Left colon (tissue), 2 donors: ENCODE data around the gene PLB1. TPM values are rescaled to one million over a fixed set of nuclear protein-coding genes. Genes with fewer than 3 reads are reported as not detected.
A peak's percentile ranks its signal among the peaks of the same experiment; 100 is the strongest.

Experiments used
- ATAC-seq: fragments of 200-7000 bp; cut with Tn5 transposase; one replicate; pipeline ENCODE4 v1.9.1; 2020; ENCODE audit warnings: mild to moderate bottlenecking, moderate library complexity
- DNase-seq, 2 donors: peaks; one replicate each; pipeline ENCODE4 v3.0.0-alpha.2; 2020
- intact Hi-C, 2 donors: fragments of 100-400 bp; cut with DNase I in 1 of 2; cut with micrococcal nuclease in 1 of 2; formaldehyde crosslinking; loops; one replicate each; pipeline versions ENCODE4 v1.11.2 to v1.14.0; 2022; cut with DNase I, micrococcal nuclease
- total RNA-seq, 2 donors: library from RNA; stranded (reverse); fragmentation: NEBNext Ultra II Directional; extraction: Animal tissue kit (Norgen Biotek cat#: 25700); gene quantifications; one replicate each; pipeline ENCODE4 v1.2.1, GENCODE V29; 2021
- donor health status: DM: no; HTN: no; CAD: no.
- donor health status: DM: yes; HTN: yes; CAD: no.

The PLB1 gene
- total RNA-seq, 2 donors from 2014 or later: 0.98 to 4.2 TPM

- intact Hi-C loops: loop anchor here in 1 of 2 donors (10.0 kb wide), 1 partner anchor 187 kb away; no protein-coding TSS in a partner anchor
- ATAC-seq: no peak
These were observed 82.2 kb downstream of the PLB1 start for GRCh38 chr2:28577791-28578680.

DNA sequence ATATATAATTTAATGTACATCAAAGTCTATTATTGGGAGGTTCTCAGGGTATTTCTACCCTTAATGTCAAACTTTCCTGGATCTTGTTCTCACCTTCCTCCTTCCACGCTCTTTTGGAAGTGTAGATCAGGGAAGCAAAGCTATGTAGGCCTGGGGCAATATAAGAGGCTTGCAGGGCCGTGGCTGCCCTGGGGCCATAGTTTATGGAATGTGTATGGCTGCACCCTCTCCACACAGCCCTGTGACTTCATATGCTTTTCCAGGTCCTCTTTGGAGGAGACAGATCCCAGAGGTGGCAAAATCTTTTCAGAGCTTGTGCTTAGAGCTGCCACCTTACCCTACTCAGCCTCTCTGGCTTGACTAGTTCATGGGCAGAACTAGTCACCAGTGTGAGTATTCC lies 82.9 kb downstream of the PLB1 start:
- ATAC-seq (no peak), DNase-seq (no peak)
- intact Hi-C loops: loop anchor here in 1 of 2 donors (10.0 kb wide), 1 partner anchor 186 kb away; no protein-coding TSS in a partner anchor

More at GRCh38 chr2:28577791-28578680, 82.2 kb downstream of the PLB1 start:
- no peak for DNase-seq

- intact Hi-C loops: loop anchor here in 1 of 2 donors (10.0 kb wide), 1 partner anchor 185 kb away; no protein-coding TSS in a partner anchor
These were observed 83.7 kb downstream of the PLB1 start for GRCh38 chr2:28579606-28580005.

DNA sequence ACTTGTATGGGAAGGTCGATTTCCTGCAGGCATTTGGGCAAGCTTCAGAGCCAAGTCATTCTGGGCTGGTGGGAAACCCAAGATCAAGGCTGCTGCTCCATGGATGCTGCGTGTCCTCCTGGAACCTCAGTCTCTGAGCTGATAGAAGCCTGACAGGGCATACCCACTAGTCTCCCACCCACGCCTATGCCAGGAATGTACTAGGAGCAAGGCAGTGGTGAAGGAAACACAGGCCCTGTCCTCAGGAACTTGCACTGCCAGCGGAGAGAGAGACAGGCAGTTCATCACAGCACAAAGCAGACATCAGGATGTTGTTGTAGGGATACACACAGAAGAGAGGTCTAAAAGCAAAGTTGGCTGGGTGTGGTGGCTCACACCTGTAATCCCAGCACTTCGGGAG lies 84.2 kb downstream of the PLB1 start:
- intact Hi-C loops: no loop called here
- DNase-seq (no peak), ATAC-seq (no peak)

More at GRCh38 chr2:28579606-28580005, 83.7 kb downstream of the PLB1 start:
- DNase-seq: no peak
- no peak for ATAC-seq

DNA sequence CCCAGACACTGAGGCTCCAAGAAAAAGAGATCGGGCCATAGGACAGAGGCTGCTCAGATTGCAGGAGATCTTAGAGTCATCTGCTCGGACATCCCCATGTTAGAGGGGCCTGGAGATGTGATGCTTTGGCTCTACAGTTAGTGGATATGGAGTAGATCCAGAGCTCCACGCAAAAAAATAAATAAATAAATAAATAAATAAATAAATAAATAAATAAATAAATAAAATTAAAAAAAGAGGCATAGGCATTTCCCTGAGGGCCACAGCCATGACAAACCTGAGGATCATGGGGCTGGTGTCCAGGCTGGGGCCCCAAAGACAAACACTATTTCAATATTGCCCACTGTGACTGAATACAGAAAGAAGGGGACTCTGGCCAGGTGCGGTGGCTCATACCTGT lies 85.5 kb downstream of the PLB1 start:
- DNase-seq (no peak), ATAC-seq (no peak)
- intact Hi-C loops: no loop called here

DNA sequence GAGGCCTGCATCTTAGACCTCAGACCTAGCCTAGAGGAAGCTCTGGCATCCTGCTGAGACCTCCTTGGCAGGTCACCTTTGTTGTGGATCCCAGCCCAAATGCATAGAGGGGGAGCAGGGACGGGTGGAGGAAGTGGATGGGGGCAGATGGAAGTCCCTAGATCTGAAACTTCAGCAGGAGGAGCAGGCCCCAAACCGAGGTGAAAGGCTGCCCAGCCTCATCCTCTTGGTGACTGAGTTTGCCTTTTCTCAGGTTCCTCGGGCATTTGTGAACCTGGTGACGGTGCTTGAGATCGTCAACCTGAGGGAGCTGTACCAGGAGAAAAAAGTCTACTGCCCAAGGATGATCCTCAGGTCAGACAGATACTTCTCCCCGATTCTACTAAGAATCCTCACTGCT lies 86.3 kb downstream of the PLB1 start:
- intact Hi-C loops: no loop called here
- DNase-seq (no peak), ATAC-seq (no peak)

- DNase-seq (no peak), ATAC-seq (no peak)
- intact Hi-C loops: no loop called here
These were observed 86.7 kb downstream of the PLB1 start for GRCh38 chr2:28582595-28582994.

- intact Hi-C loops: no loop called here
- peak; percentile 23 for ATAC-seq
- DNase-seq: peak in 1 of 2 donors; percentile 64
These were observed 88.2 kb downstream of the PLB1 start for GRCh38 chr2:28583899-28584553.

- no peak for DNase-seq
- ATAC-seq: no peak
- intact Hi-C loops: no loop called here
These were observed 91.0 kb downstream of the PLB1 start for GRCh38 chr2:28586867-28587266.

DNA sequence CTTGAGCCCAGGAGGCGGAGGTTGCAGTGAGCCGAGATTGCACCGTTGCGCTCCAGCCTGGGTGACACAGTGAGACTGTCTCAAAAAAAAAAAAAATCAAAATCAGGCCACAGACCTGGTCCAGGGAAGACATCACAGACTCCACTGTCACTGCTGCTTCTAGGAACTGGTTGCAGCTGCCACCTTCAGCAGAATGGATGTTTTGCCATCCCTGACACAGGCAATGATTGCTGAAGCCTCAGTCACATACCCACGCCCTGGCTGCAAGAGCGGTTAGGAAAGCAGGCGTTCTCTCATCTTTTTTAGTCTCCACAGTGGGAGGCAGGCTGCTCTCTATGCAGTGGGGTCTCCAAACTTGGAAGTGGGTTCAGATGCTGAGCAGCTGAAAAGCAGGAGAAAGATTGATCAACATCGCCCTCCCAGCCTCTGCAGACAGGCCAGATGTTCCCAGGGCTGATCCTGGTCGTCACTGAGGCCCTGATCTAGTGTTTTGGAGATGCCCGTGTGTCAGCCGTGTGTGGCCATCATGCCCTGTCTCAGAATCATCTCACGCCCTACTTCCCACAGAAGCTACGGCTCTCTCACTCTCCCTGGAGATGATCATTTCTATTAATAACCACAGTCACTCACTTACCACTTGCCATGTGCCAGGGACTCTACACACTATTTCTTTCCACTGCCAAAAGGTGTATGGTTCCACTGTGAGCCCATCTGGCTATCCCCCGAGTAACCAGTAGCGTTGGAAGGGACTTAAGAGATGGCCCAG lies 91.8 kb downstream of the PLB1 start:
- DNase-seq (no peak), ATAC-seq (no peak)
- intact Hi-C loops: no loop called here

DNA sequence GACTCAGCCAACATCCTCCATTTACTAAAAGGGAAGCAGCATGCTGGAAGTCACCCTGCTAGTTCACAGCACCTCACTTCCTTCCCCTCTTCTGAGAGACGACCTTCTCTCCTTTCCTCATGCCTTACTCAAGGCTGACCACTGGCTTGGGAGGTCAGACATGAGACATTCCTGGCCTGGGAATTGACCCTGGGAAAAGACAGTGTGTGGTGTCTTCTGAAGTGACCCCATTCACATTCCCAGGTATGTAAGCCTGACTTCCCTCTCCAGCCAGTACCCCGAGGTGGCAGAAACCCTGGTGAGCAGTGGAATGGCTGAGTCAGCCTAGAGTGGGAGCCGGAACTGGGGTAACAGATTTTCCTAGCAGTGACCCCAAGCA lies 92.4 kb downstream of the PLB1 start:
- intact Hi-C loops: no loop called here
- ATAC-seq: no peak
- no peak for DNase-seq

DNA sequence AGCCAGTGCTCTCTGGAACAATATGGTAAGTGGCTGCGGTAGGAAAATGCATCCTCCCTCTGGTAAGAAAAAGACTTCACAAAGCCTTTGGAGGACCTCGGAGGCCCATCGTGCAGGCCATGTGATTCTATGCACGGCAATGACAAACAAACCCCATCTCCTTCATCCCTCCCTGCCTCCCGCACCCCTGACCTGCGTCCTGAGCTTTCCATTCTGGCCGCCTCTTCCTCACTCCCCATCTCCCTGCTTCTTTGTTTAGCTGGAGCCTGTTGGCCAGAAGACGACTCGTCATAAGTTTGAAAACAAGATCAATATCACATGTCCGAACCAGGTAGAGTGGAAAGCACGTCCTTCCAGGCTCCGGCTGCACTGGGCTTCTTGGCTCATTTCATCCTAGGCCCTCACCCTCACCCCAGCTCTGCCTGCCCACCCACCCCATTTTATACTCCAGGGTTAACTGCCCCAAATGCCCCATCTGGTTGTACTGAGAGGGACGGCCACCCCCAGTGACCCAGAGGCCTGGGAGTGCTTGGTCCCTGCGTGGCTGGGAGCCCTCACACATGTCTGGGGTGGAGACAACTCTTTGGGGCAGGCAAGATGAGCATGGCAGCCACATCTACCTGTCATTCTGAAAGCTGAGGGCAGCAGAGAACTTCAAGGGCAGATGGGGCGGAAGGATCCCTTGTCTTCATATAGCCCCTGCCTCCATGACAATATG lies 94.0 kb downstream of the PLB1 start:
- ATAC-seq: no peak
- intact Hi-C loops: loop anchor here in 1 of 2 donors (10.0 kb wide), 1 partner anchor 165 kb away; the partner anchor contains the start of gene PPP1CB

DNA sequence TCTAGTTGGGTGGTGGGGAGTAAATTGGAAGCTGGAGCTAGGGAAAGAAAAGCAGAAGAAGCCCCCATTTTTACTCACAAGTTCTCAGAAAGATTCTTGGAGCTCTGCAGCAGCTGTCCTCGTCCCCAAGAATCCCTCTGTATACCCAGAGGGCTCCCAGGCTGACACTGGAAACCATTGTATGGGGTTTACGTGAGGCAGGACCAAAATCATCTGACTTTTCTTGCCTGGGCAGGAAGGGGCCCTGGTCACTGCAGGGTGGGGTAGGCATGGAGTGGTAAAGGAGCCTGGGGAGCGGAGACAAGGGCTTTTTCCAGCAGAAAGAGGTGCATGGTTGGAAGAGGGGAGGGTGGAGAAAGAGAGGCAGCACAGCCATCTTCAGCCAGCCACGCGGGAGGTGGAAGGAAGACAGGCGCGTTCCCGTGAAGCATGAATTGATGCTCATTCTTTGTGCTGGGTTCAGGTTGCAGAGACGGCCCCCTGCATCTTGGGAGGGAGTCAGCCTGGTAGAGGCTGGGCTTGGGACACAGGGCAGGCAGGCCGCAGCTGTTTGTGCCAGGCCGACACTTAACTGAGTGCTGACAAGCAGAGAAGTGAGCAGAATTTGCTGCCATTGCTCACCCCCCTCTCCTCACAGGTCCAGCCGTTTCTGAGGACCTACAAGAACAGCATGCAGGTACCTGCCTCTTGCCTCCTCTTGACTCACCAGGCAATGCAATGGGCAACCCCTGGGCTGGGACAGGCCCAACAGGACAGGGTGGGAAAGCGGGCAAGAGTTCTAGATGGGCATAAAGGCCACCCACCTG lies 94.8 kb downstream of the PLB1 start:
- intact Hi-C loops: loop anchor here in 1 of 2 donors (10.0 kb wide), 1 partner anchor 164 kb away; the partner anchor contains the start of gene PPP1CB
- DNase-seq (no peak), ATAC-seq (no peak)

More for the DNA sequence above, 94.0 kb downstream of the PLB1 start:
- no peak for DNase-seq

- no peak for ATAC-seq
- DNase-seq: no peak
- intact Hi-C loops: loop anchor here in 1 of 2 donors (10.0 kb wide), 1 partner anchor 163 kb away; the partner anchor contains the start of gene PPP1CB
These were observed 96.0 kb downstream of the PLB1 start for GRCh38 chr2:28591711-28592335.

DNA sequence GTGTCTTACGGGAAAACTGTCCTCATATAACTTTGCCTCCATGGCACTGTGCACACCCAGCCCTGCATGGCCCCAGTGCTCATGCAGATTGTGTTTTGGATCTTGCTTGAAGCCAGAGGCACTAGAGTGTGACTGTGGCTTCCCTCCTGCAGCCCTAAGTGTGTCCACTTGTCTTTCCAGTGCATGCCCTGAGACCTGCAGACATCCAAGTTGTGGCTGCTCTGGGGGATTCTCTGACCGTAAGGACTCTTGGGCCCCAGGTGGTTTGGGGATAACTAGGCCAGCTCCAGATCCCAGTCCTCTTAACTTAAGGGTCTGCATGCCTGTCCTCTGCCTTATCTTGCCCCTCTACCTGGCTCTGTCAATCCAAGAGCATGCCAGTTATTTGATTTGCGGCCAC lies 96.6 kb downstream of the PLB1 start:
- ATAC-seq (no peak), DNase-seq (no peak)
- intact Hi-C loops: loop anchor here in 1 of 2 donors (10.0 kb wide), 1 partner anchor 162 kb away; the partner anchor contains the start of gene PPP1CB

DNA sequence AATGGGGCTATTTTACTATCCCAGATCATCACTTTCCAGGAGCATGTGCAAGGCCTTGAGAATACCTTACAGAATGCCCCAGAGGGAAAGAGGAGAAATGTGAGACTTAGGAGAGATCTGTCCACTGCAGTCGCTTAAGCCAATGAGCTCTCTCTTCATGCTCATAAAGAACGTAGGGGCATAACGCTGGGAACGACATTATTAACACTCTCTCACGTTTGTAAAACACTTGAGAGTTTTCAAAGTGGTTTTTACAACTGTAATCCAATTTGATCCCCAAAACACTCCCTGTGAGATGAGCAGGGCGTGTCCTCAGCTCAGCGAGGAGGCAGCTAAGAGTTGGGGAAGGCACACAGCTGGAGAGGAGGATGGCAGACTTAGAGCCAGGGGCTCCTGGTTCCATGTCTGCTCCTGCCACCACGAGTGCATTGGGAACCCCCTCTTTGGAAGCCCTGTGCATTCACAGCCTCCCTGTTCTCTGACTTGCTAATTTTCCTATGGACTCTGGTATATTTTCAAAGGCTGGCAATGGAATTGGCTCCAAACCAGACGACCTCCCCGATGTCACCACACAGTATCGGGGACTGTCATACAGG lies 97.4 kb downstream of the PLB1 start:
- ATAC-seq (peak; percentile 9), DNase-seq (no peak)
- intact Hi-C loops: loop anchor here in 1 of 2 donors (10.0 kb wide), 1 partner anchor 162 kb away; the partner anchor contains the start of gene PPP1CB

GRCh38 chr2:28594000-28594331 lies 98.1 kb downstream of the PLB1 start:
- ATAC-seq (peak; percentile 15), DNase-seq (no peak)
- intact Hi-C loops: loop anchor here in 1 of 2 donors (10.0 kb wide), 1 partner anchor 161 kb away; the partner anchor contains the start of gene PPP1CB
